ENCODE results near the gene PLPPR4. TPM values are rescaled to one million over a fixed set of nuclear protein-coding genes. Genes with fewer than 3 reads are reported as not detected.

PLPPR4 gene
- total RNA-seq, 1 experiment from 2014 or later = 0.42 TPM

- no peak overlapping the region for H3K4me2 ChIP-seq (ENCODE audit: low read length)
- ChIA-PET RAD21 (ENCODE audit: low non-redundant PET in 1 of 2, low total read pairs in 2 of 2, uncharacterized antibody in 2 of 2, unreplicated experiment in 2 of 2) (no interaction called here), CTCF (no interaction called here), POLR2A (no interaction called here)
- ATAC-seq (no peak), DNase-seq (ENCODE audit: low read depth, low spot score) (no peak)
- no peak overlapping the region for H3K4me3 ChIP-seq (replicated peaks in 1 of 2; ENCODE audit: low read depth in 1 of 2, low read length in 2 of 2)
- no peak for TF ChIP-seq ZNF274 (IDR thresholded peaks at IDR 0.05; ENCODE audit: low read depth, low read length)
- TF ChIP-seq RAD21 (IDR thresholded peaks at IDR 0.05; ENCODE audit: low read depth) = no peak
- no peak for TF ChIP-seq CBX3 (IDR thresholded peaks at IDR 0.05; ENCODE audit: low read depth)
- no peak for TF ChIP-seq TCF7L2 (IDR thresholded peaks at IDR 0.05; ENCODE audit: borderline replicate concordance, extremely low read depth, insufficient read depth, insufficient read length)
- no peak for TF ChIP-seq SIN3A (IDR thresholded peaks at IDR 0.05; ENCODE audit: low read depth)
- TF ChIP-seq POLR2AphosphoS5 (IDR thresholded peaks at IDR 0.05; ENCODE audit: low read depth, low read length) = no peak
- no peak for TF ChIP-seq EGR1 (IDR thresholded peaks at IDR 0.05; ENCODE audit: low read depth)
- TF ChIP-seq EZH2phosphoT487 (IDR thresholded peaks at IDR 0.05; ENCODE audit: borderline replicate concordance) = no peak
- TF ChIP-seq YY1 (IDR thresholded peaks at IDR 0.05; ENCODE audit: extremely low read depth, insufficient replicate concordance, low read depth, low read length) = no peak
- no peak for TF ChIP-seq JUND (IDR thresholded peaks at IDR 0.05)
- TF ChIP-seq CEBPB (IDR thresholded peaks at IDR 0.05; ENCODE audit: low read depth) = no peak
- no peak for TF ChIP-seq ATF3 (IDR thresholded peaks at IDR 0.05)
- no peak for TF ChIP-seq REST (IDR thresholded peaks at IDR 0.05; ENCODE audit: low read depth)
- TF ChIP-seq SRF (IDR thresholded peaks at IDR 0.05; ENCODE audit: low read depth) = no peak
- no peaks in the 10 kb centered on the region for H3K79me2 ChIP-seq (ENCODE audit: insufficient read depth, low read length)
- H3K36me3 ChIP-seq (ENCODE audit: control insufficient read depth in 1 of 2, insufficient read depth in 2 of 2, low read length in 2 of 2) = no peaks in the 10 kb centered on the region
- no TSS peak for BruUV-seq (replicated peaks)
- no peaks in the 10 kb centered on the region for H4K20me1 ChIP-seq (ENCODE audit: insufficient read depth)
- H3K9me3 ChIP-seq (ENCODE audit: control insufficient read depth in 1 of 2, insufficient read depth in 1 of 2, low read depth in 1 of 2, low read length in 2 of 2) = no peaks in the 10 kb centered on the region
- no peaks in the 10 kb centered on the region for H3K27me3 ChIP-seq (ENCODE audit: insufficient read depth, low read length)
- H3K27ac ChIP-seq (ENCODE audit: low read depth, low read length) = no peak overlapping the region
- H2AFZ ChIP-seq (ENCODE audit: low read depth, low read length, poor library complexity, severe bottlenecking) = no peak overlapping the region
- intact Hi-C loops (cut with micrococcal nuclease) = no loop called here
- no peak overlapping the region for H3K9ac ChIP-seq (ENCODE audit: low read length)
- H3K9me2 ChIP-seq (ENCODE audit: insufficient read depth) = no peaks in the 10 kb centered on the region
- H3K4me1 ChIP-seq (ENCODE audit: control insufficient read depth in 1 of 2, insufficient read depth in 2 of 2, low read length in 2 of 2) = no peaks in the 10 kb centered on the region
Measured at GRCh38 chr1:99306056-99306455, 41.8 kb downstream of the PLPPR4 start.

Measured in HCT116 (cell line).